Naive thymus-derived CD4-positive, alpha-beta T cell (primary cell): ENCODE results near the gene NISCH. TPM values are rescaled to one million over a fixed set of nuclear protein-coding genes. Genes with fewer than 3 reads are reported as not detected.

Experiments used
- ATAC-seq: fragments of 150-1000 bp; cut with Tn5 transposase; 2 replicates; pipeline ENCODE4 v1.10.0; 2021; ENCODE audit warnings: mild to moderate bottlenecking, moderate library complexity
- CTCF ChIA-PET: fragments of 350-600 bp; sonication (Branson Sonifier 250); formaldehyde crosslinking; loops from one replicate; lab custom pipeline; 2021; ENCODE audit warnings: antibody characterized with exemption; lab: Charles Lee
- POLR2A ChIA-PET: fragments of 350-600 bp; sonication (Branson Sonifier 250); formaldehyde crosslinking; loops from one replicate; lab custom pipeline; 2021; ENCODE audit warnings: antibody characterized with exemption, inconsistent platforms; lab: Charles Lee
- DNase-seq, 9 donors: peaks; one replicate each; pipeline versions ENCODE4 v3.0.0 to v3.0.0-alpha.2; 2020 to 2022; ENCODE audit warnings: mixed read lengths in 1 of 9
- H3K27ac ChIP-seq: one replicate; pipeline ENCODE4 v1.7.0; 2013; ENCODE audit warnings: mild to moderate bottlenecking, low read depth, low read length, moderate library complexity
- H3K27me3 ChIP-seq, 2 donors: one replicate each; pipeline ENCODE4 v1.7.0; 2013; ENCODE audit warnings: low read length in 2 of 2, mild to moderate bottlenecking in 2 of 2, moderate library complexity in 2 of 2; ENCODE audit not compliant: control insufficient read depth in 2 of 2, insufficient read depth in 2 of 2
- H3K36me3 ChIP-seq, 3 experiments: 1 replicate in 2 of 3; 2 replicates in 1 of 3; pipeline ENCODE4 v1.7.0; 2013; ENCODE audit warnings: low read length in 3 of 3, mild to moderate bottlenecking in 3 of 3, moderate library complexity in 1 of 3; ENCODE audit not compliant: insufficient read depth in 3 of 3, control insufficient read depth in 2 of 3
- H3K4me1 ChIP-seq, 2 donors: one replicate each; pipeline ENCODE4 v1.7.0; 2013; ENCODE audit warnings: low read length in 2 of 2, mild to moderate bottlenecking in 2 of 2, moderate library complexity in 1 of 2; ENCODE audit not compliant: control insufficient read depth in 2 of 2, insufficient read depth in 2 of 2
- H3K4me3 ChIP-seq: 2 replicates; pipeline ENCODE4 v1.7.0; 2013; ENCODE audit warnings: mild to moderate bottlenecking, low read length
- H3K9me3 ChIP-seq, 3 experiments: 1 replicate in 2 of 3; 2 replicates in 1 of 3; pipeline ENCODE4 v1.7.0; 2013; ENCODE audit warnings: low read length in 3 of 3; ENCODE audit not compliant: control insufficient read depth in 2 of 3
- H3K27ac Mint-ChIP-seq, 9 donors: one replicate each; pipeline ENCODE4 v1.8.0; 2020 to 2022; ENCODE audit warnings: mixed read lengths in 9 of 9, mild to moderate bottlenecking in 8 of 9, moderate library complexity in 5 of 9, inconsistent platforms in 2 of 9
- H3K27me3 Mint-ChIP-seq, 5 donors: one replicate each; pipeline ENCODE4 v1.8.0; 2021 to 2022; ENCODE audit warnings: mixed read lengths in 5 of 5, mild to moderate bottlenecking in 1 of 5
- H3K36me3 Mint-ChIP-seq, 5 donors: one replicate each; pipeline ENCODE4 v1.8.0; 2020 to 2022; ENCODE audit warnings: mixed read lengths in 5 of 5, mild to moderate bottlenecking in 3 of 5, inconsistent platforms in 1 of 5
- H3K4me1 Mint-ChIP-seq, 7 donors: one replicate each; pipeline ENCODE4 v1.8.0; 2020 to 2022; ENCODE audit warnings: mixed read lengths in 7 of 7, mild to moderate bottlenecking in 3 of 7, inconsistent platforms in 1 of 7
- H3K4me3 Mint-ChIP-seq, 10 donors: one replicate each; pipeline ENCODE4 v1.8.0; 2020 to 2022; ENCODE audit warnings: mild to moderate bottlenecking in 10 of 10, mixed read lengths in 10 of 10, moderate library complexity in 6 of 10, inconsistent platforms in 2 of 10
- H3K9me3 Mint-ChIP-seq, 11 donors: one replicate each; pipeline ENCODE4 v1.8.0; 2020 to 2022; ENCODE audit warnings: mixed read lengths in 11 of 11, mild to moderate bottlenecking in 4 of 11, inconsistent platforms in 1 of 11, moderate library complexity in 1 of 11
- intact Hi-C, 2 donors: fragments of 100-400 bp; cut with micrococcal nuclease; formaldehyde crosslinking; loops; one replicate each; pipeline ENCODE4 v1.15.1; 2023
- polyA plus RNA-seq, 2 donors: library from polyadenylated mRNA; unstranded; fragments of 300-500 nt; fragmentation: Illumina TruSeq; gene quantifications; one replicate each; pipeline ENCODE4 v1.2.3, GENCODE V29; 2021
- total RNA-seq, 6 experiments: library from RNA in 5 of 6; stranded (reverse) in 5 of 6; gene quantifications; 1 replicate in 5 of 6; 2 replicates in 1 of 6; pipeline ENCODE4 v1.2.3 and lab custom pipeline; 2021 to 2026

The NISCH gene
- total and polyA plus RNA-seq, 7 experiments from 2014 or later = 21.4 to 210 (median 131) TPM

DNA sequence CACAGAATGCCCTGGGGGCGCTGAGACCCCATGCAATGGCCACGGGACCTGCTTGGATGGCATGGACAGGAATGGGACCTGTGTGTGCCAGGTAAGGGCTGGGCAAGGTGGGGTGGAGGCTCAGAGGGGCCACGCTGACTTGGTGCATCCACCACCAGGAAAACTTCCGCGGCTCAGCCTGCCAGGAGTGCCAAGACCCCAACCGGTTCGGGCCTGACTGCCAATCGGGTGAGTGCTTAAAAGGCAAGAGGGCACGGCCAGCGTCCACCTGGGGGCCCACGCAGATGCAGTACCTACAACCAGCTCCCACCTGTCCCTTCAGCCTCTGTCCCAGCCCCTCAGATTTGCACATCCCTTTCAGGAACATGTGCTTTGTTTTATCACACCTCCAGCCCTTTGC, 46.6 kb downstream of the NISCH start:
- Histone ChIP-seq H3K36me3 (no peaks in the 10 kb centered on the region), H3K27ac (no peak overlapping the region), H3K9me3 (no peaks in the 10 kb centered on the region), H3K4me3 (no peak overlapping the region), H3K4me1 (no peaks in the 10 kb centered on the region), H3K27me3 (no peaks in the 10 kb centered on the region)
- Mint-ChIP-seq H3K27me3 (no peaks in the 10 kb centered on the region), H3K27ac (peak overlapping the region in 1 of 9 donors; percentile 84), H3K4me3 (no peak overlapping the region), H3K9me3 (no peaks in the 10 kb centered on the region), H3K36me3 (no peaks in the 10 kb centered on the region), H3K4me1 (peaks cover 0 to 2% (median 0%) of the 10 kb centered on the region in 7 donors)
- ChIA-PET POLR2A (no interaction called here), CTCF (no interaction called here)
- intact Hi-C loops = no loop called here
- DNase-seq (no peak), ATAC-seq (no peak)

DNA sequence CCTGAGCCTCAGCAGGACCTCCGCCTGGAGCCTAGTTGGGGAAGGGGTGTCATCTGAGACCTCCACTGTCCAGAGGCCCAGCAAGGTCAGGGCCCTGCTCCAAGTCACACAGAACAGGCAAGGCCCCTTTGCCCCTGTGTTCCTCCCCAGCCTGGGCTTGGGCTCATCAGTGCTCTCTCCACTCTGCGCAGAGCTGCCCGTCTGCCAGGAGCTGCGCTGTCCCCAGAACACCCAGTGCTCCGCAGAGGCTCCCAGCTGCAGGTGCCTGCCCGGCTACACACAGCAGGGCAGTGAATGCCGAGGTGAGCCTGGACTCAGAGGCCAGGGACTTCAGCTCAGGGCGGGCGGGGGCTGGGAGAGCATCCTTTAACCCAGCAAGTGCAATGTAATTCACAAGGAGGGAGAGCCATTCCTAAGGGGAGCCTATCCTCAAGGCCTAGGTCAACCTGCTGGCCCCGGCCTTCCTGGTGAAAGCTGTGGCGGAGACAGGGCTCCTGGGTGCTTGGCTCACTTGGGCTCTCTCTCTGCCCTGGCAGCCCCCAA, 47.5 kb downstream of the NISCH start:
- Histone ChIP-seq H3K4me3 (no peak overlapping the region), H3K27ac (no peak overlapping the region), H3K4me1 (no peaks in the 10 kb centered on the region), H3K36me3 (no peaks in the 10 kb centered on the region), H3K9me3 (no peaks in the 10 kb centered on the region), H3K27me3 (no peaks in the 10 kb centered on the region)
- ATAC-seq = no peak
- ChIA-PET POLR2A (no interaction called here), CTCF (no interaction called here)
- Mint-ChIP-seq H3K9me3 (no peaks in the 10 kb centered on the region), H3K4me1 (peaks cover 0 to 2% (median 0%) of the 10 kb centered on the region in 7 donors), H3K27ac (no peak overlapping the region), H3K4me3 (no peak overlapping the region), H3K36me3 (no peaks in the 10 kb centered on the region), H3K27me3 (no peaks in the 10 kb centered on the region)
- intact Hi-C loops = no loop called here
- DNase-seq = no peak

DNA sequence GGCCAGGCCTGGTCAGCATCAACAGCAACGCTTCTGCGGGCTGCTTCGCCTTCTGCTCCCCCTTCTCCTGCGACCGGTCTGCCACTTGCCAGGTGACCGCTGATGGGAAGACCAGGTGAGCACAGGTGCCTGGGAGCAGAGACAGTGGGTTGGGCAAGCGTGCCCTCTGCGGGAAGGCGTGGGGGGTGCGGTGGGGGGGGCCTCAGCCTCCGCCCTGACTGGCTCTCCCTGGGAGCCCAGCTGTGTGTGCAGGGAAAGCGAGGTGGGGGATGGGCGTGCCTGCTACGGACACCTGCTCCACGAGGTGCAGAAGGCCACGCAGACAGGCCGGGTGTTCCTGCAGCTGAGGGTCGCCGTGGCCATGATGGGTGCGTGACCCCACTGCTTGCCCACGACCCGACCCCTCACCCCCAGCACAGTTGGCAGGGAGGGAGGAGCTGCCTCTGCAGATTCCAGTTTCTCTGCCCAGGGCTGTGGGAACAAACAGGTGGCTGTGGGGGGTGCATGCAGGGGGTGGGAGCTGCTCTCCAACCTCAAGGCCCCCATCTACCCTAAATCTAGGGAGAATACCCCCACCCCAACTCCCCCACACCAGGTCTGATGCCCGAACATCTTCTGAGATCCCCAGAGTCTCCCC, 48.5 kb downstream of the NISCH start:
- intact Hi-C loops = no loop called here
- Mint-ChIP-seq H3K27ac (no peak overlapping the region), H3K36me3 (no peaks in the 10 kb centered on the region), H3K4me3 (no peak overlapping the region), H3K9me3 (no peaks in the 10 kb centered on the region), H3K27me3 (no peaks in the 10 kb centered on the region), H3K4me1 (peaks cover 0 to 2% (median 0%) of the 10 kb centered on the region in 7 donors)
- ChIA-PET CTCF (no interaction called here), POLR2A (no interaction called here)
- ATAC-seq (no peak), DNase-seq (no peak)
- H3K4me3 ChIP-seq = no peak overlapping the region
- no peaks in the 10 kb centered on the region for H3K27me3 ChIP-seq
- no peaks in the 10 kb centered on the region for H3K9me3 ChIP-seq
- H3K27ac ChIP-seq = no peak overlapping the region
- H3K36me3 ChIP-seq = no peaks in the 10 kb centered on the region
- no peaks in the 10 kb centered on the region for H3K4me1 ChIP-seq

DNA sequence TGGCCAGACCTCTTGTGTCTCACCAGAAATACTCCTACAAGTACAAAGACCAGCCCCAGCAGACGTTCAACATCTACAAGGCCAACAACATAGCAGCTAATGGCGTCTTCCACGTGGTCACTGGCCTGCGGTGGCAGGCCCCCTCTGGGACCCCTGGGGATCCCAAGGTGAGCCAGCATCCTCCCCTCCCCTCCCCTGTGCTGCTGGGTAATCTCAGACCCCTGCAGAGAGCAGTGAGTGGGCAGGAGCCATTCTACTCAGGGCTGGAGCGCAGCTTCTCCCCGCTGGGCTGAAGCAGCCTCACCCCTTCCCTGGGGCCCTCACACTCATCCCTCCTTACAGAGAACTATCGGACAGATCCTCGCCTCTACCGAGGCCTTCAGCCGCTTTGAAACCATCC, 49.6 kb downstream of the NISCH start:
- Histone ChIP-seq H3K4me3 (no peak overlapping the region), H3K9me3 (no peaks in the 10 kb centered on the region), H3K27me3 (no peaks in the 10 kb centered on the region), H3K36me3 (no peaks in the 10 kb centered on the region), H3K4me1 (no peaks in the 10 kb centered on the region), H3K27ac (no peak overlapping the region)
- no peaks in the 10 kb centered on the region for H3K27me3 Mint-ChIP-seq
- ChIA-PET CTCF (no interaction called here), POLR2A (no interaction called here)
- H3K9me3 Mint-ChIP-seq = no peaks in the 10 kb centered on the region
- no peak for DNase-seq
- H3K4me1 Mint-ChIP-seq = no peaks in the 10 kb centered on the region
- no peak for ATAC-seq
- H3K27ac Mint-ChIP-seq = no peak overlapping the region
- intact Hi-C loops = no loop called here
- H3K4me3 Mint-ChIP-seq = no peak overlapping the region
- no peaks in the 10 kb centered on the region for H3K36me3 Mint-ChIP-seq

DNA sequence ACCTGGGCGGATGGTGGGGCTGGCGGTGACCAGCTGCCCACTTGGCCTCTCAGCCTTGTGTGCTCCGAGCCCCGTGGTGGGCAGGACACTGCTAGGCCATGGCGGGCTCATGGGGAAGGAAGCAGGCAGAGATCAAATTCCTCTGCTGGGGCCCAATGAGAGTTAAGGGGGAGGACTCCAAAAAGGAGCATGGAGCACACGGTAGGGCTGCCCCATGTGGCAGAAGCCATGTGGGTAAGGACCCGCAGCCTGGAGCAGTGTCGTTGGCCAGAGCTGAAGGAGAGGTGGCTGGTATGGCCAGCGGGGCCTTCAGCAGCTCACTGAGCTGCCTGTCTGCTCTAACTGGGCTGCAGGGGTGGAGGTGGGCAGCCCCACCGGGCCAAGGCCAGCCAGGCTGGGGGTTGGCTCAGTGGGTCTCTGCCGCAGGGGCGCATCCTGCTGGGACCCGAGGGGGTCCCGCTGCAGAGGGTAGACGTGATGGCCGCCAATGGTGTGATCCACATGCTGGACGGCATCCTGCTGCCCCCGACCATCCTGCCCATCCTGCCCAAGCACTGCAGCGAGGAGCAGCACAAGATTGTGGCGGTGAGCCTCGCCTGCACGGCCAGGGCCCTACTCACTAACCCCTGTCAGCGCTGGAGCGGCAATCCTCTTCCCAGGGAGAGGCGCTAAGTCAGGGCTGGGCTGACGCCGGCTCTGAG, 51.0 kb downstream of the NISCH start:
- H3K27ac Mint-ChIP-seq = no peak overlapping the region
- no peak for DNase-seq
- ChIA-PET POLR2A (no interaction called here), CTCF (no interaction called here)
- H3K4me1 Mint-ChIP-seq = no peaks in the 10 kb centered on the region
- ATAC-seq = no peak
- Histone ChIP-seq H3K36me3 (no peaks in the 10 kb centered on the region), H3K27me3 (no peaks in the 10 kb centered on the region), H3K4me1 (no peaks in the 10 kb centered on the region), H3K27ac (no peak overlapping the region), H3K4me3 (no peak overlapping the region), H3K9me3 (no peaks in the 10 kb centered on the region)
- H3K27me3 Mint-ChIP-seq = no peaks in the 10 kb centered on the region
- H3K36me3 Mint-ChIP-seq = no peaks in the 10 kb centered on the region
- no peaks in the 10 kb centered on the region for H3K9me3 Mint-ChIP-seq
- intact Hi-C loops = no loop called here
- H3K4me3 Mint-ChIP-seq = no peak overlapping the region

DNA sequence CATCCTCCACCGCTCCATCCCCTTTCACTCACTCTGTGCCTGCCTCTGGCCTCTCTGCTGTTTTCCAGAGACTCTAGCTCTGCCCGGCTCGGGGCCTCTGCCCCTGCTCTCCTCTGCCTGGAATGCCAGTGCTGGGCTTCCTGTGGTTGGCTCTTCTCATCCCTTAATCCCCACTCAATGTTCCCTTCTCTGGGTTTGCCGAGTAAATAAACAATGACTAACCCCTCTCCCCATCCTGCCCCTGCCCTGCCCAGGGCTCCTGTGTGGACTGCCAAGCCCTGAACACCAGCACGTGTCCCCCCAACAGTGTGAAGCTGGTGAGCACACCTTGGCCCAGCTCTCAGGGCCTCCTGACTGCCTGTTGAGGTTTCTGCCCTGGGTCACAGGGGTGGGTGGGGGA, 52.0 kb downstream of the NISCH start:
- H3K9me3 Mint-ChIP-seq = no peaks in the 10 kb centered on the region
- no peak overlapping the region for H3K4me3 Mint-ChIP-seq
- Histone ChIP-seq H3K27me3 (no peaks in the 10 kb centered on the region), H3K4me1 (no peaks in the 10 kb centered on the region), H3K9me3 (no peaks in the 10 kb centered on the region), H3K4me3 (no peak overlapping the region), H3K36me3 (no peaks in the 10 kb centered on the region), H3K27ac (no peak overlapping the region)
- no peaks in the 10 kb centered on the region for H3K4me1 Mint-ChIP-seq
- DNase-seq = no peak
- CTCF ChIA-PET = no interaction called here
- no peaks in the 10 kb centered on the region for H3K27me3 Mint-ChIP-seq
- POLR2A ChIA-PET = no interaction called here
- H3K36me3 Mint-ChIP-seq = no peaks in the 10 kb centered on the region
- H3K27ac Mint-ChIP-seq = no peak overlapping the region
- intact Hi-C loops = no loop called here
- ATAC-seq = no peak
